IPS-18a (cell line): ENCODE measurements around the gene MXRA8.
A peak's percentile ranks its signal among the peaks of the same experiment; 100 is the strongest.

Experiments used
- H3K27ac ChIP-seq: one replicate; pipeline ENCODE4 v1.5.1; 2013; ENCODE audit warnings: low read length
- H3K27me3 ChIP-seq: one replicate; pipeline ENCODE4 v1.6.1; 2013; ENCODE audit warnings: mild to moderate bottlenecking, low read length; ENCODE audit not compliant: control insufficient read depth, insufficient read depth
- H3K36me3 ChIP-seq: one replicate; pipeline ENCODE4 v1.6.1; 2013; ENCODE audit warnings: low read depth, low read length; ENCODE audit not compliant: control insufficient read depth
- H3K4me1 ChIP-seq: one replicate; pipeline ENCODE4 v1.6.1; 2013; ENCODE audit warnings: low read depth, low read length; ENCODE audit not compliant: control insufficient read depth
- H3K4me3 ChIP-seq: one replicate; pipeline ENCODE4 v1.5.1; 2013; ENCODE audit warnings: low read length
- H3K9ac ChIP-seq: one replicate; pipeline ENCODE4 v1.6.1; 2013; ENCODE audit warnings: mild to moderate bottlenecking, low read length, moderate library complexity
- H3K9me3 ChIP-seq: one replicate; pipeline ENCODE4 v1.6.1; 2013; ENCODE audit warnings: low read depth, low read length; ENCODE audit not compliant: control insufficient read depth

MXRA8 gene

GRCh38 chr1:1353389-1354151, 4.8 kb downstream of the MXRA8 start:
- no peak overlapping the region for H3K27ac ChIP-seq
- H3K4me1 ChIP-seq: peaks cover 14% of the 10 kb centered on the region
- peaks cover 35% of the 10 kb centered on the region for H3K27me3 ChIP-seq
- H3K4me3 ChIP-seq: peak overlapping the region; percentile 55
- H3K36me3 ChIP-seq: no peaks in the 10 kb centered on the region
- no peaks in the 10 kb centered on the region for H3K9me3 ChIP-seq
- H3K9ac ChIP-seq: no peak overlapping the region

- Histone ChIP-seq H3K27ac (no peak overlapping the region), H3K9ac (no peak overlapping the region), H3K36me3 (no peaks in the 10 kb centered on the region), H3K4me1 (peaks cover 15% of the 10 kb centered on the region), H3K27me3 (peaks cover 35% of the 10 kb centered on the region), H3K9me3 (no peaks in the 10 kb centered on the region), H3K4me3 (no peak overlapping the region)
Measured at GRCh38 chr1:1352786-1353388, 5.5 kb downstream of the MXRA8 start.

- H3K27ac ChIP-seq: no peak overlapping the region
- H3K9ac ChIP-seq: no peak overlapping the region
- peaks cover 35% of the 10 kb centered on the region for H3K27me3 ChIP-seq
- H3K9me3 ChIP-seq: no peaks in the 10 kb centered on the region
- H3K4me3 ChIP-seq: peak overlapping the region; percentile 30
- no peaks in the 10 kb centered on the region for H3K36me3 ChIP-seq
- peaks cover 22% of the 10 kb centered on the region for H3K4me1 ChIP-seq
Measured at GRCh38 chr1:1351511-1352427, 6.6 kb downstream of the MXRA8 start.

- H3K4me1 ChIP-seq: peaks cover 22% of the 10 kb centered on the region
- no peaks in the 10 kb centered on the region for H3K36me3 ChIP-seq
- peaks cover 23% of the 10 kb centered on the region for H3K27me3 ChIP-seq
- no peaks in the 10 kb centered on the region for H3K9me3 ChIP-seq
- no peak within 1 kb of the TSS for H3K27ac ChIP-seq
- H3K4me3 ChIP-seq: peak within 1 kb of the TSS; percentile 70
- peak within 1 kb of the TSS; percentile 39 for H3K9ac ChIP-seq
Measured at GRCh38 chr1:1349256-1350012, 8.9 kb downstream of the MXRA8 start, which contains the start of gene DVL1. Gene DVL1 (minus strand): TSS chr1:1349418. CDS start chr1:1349065, 353 bp downstream.

GRCh38 chr1:1348420-1349255, 9.7 kb downstream of the MXRA8 start:
- no peaks in the 10 kb centered on the region for H3K9me3 ChIP-seq
- no peak overlapping the region for H3K27ac ChIP-seq
- H3K36me3 ChIP-seq: no peaks in the 10 kb centered on the region
- H3K9ac ChIP-seq: no peak overlapping the region
- H3K4me1 ChIP-seq: peaks cover 18% of the 10 kb centered on the region
- peak overlapping the region; percentile 70 for H3K4me3 ChIP-seq
- peaks cover 15% of the 10 kb centered on the region for H3K27me3 ChIP-seq

GRCh38 chr1:1347663-1348419, 10.5 kb downstream of the MXRA8 start:
- H3K36me3 ChIP-seq: no peaks in the 10 kb centered on the region
- H3K9ac ChIP-seq: no peak overlapping the region
- H3K27me3 ChIP-seq: peaks cover 7% of the 10 kb centered on the region
- H3K9me3 ChIP-seq: no peaks in the 10 kb centered on the region
- H3K27ac ChIP-seq: no peak overlapping the region
- H3K4me1 ChIP-seq: peaks cover 11% of the 10 kb centered on the region
- peak overlapping the region; percentile 70 for H3K4me3 ChIP-seq

- Histone ChIP-seq H3K4me1 (peaks cover 10% of the 10 kb centered on the region), H3K9ac (no peak overlapping the region), H3K27ac (no peak overlapping the region), H3K9me3 (no peaks in the 10 kb centered on the region), H3K27me3 (no peaks in the 10 kb centered on the region), H3K36me3 (no peaks in the 10 kb centered on the region), H3K4me3 (peak overlapping the region; percentile 70)
Measured at GRCh38 chr1:1347026-1347595, 11.2 kb downstream of the MXRA8 start.

- Histone ChIP-seq H3K9ac (no peak overlapping the region), H3K27ac (no peak overlapping the region), H3K36me3 (no peaks in the 10 kb centered on the region), H3K9me3 (no peaks in the 10 kb centered on the region), H3K4me1 (peaks cover 10% of the 10 kb centered on the region), H3K4me3 (no peak overlapping the region), H3K27me3 (no peaks in the 10 kb centered on the region)
Measured at GRCh38 chr1:1346501-1346890, 11.9 kb downstream of the MXRA8 start.

GRCh38 chr1:1345860-1346500, 12.4 kb downstream of the MXRA8 start:
- H3K4me1 ChIP-seq: peaks cover 10% of the 10 kb centered on the region
- H3K4me3 ChIP-seq: no peak overlapping the region

More at GRCh38 chr1:1345860-1346500, 12.4 kb downstream of the MXRA8 start:
- H3K36me3 ChIP-seq: peaks cover 4% of the 10 kb centered on the region
- no peaks in the 10 kb centered on the region for H3K27me3 ChIP-seq
- no peak overlapping the region for H3K9ac ChIP-seq
- no peaks in the 10 kb centered on the region for H3K9me3 ChIP-seq
- no peak overlapping the region for H3K27ac ChIP-seq
